GM18873 (cell line): ENCODE measurements around the gene USP53.
"Not testable (repeated sequence)": the region's sequence is repeated elsewhere in the genome, so short reads cannot be mapped to it uniquely, and the experiment has no call there.

Experiments
- ATAC-seq: cut with Tn5 transposase; IDR thresholded peaks from one replicate; pipeline ENCODE4 v1.9.1; 2021; ENCODE audit warnings: mild to moderate bottlenecking, moderate library complexity, moderate number of reproducible peaks; ENCODE audit not compliant: unreplicated experiment, low FRiP score

USP53 gene

DNA sequence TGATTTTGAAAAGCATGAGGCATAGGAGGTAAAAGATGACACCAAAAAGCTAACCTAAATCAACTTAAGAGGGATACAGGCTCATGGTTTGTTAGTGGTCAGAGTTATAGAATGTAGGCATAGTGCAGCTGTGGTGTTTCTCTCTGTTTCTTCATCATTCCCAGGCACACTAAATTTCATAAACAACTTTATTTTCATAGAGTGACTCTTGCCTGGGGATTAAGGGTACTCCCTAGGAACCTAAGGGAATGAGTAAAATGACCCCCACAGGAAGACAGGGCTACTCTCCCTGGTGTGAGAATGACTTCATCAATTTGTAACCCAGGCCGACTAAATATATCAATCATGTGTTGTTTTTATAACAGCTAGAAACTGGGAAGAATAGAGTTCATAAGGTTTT is 98.3 kb downstream of the USP53 start:
- ATAC-seq: no peak

DNA sequence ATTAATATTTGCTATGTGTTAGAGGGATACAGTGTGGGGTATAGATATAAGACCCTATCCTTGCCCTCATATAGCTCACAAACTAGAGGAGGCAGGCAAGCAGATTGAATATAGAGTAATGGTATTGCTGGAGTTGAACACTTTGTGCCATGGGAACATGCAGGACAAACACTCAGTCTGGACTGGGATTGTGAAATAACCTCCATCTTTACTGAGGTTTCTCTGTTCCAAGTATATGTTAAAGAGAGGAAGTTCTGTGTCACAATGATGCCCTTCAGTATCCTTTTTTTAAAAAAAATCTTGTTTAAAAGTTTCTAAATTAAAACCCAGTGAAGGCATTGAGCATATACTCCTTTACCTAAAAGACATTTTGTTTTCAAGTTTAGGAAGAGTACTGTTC is 100.7 kb downstream of the USP53 start:
- no peak for ATAC-seq

DNA sequence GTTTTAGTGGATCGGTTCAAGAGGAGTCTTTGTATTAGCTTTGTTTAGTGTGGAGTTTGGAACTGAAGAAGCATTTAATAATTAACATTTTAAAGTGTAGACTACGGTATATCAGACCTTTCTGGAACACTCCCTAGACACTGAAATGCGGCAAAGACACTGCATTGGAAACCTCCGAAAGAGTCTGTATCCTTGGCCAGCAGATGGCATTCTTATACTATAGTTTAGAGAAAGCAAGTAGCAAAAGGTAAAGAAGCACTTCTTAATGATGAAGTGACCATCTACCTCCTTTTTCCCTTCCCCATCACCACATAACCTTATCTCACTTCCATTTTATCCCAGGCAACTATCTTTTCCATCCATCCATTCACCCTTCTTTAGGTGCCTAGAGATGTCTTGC is 101.8 kb downstream of the USP53 start:
- ATAC-seq: peak; percentile 57

DNA sequence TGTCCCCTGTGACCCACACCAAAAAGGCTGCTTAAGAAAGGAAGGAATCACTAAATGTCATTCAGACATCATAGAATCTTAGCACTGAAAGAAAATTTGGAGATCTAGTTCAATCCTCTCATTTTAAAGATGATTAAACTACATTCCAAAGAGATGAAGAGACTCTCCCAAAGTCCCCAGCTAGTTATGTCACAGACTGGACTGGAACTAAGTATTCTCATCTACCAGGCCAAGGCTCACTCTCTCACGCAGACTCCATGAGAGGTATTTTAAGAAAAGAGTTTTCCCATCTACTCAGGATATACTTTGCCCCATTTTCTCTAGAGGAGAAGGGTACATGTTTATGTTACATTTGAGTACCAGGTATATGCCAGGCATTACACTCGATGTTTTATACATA is 102.5 kb downstream of the USP53 start:
- no peak for ATAC-seq

DNA sequence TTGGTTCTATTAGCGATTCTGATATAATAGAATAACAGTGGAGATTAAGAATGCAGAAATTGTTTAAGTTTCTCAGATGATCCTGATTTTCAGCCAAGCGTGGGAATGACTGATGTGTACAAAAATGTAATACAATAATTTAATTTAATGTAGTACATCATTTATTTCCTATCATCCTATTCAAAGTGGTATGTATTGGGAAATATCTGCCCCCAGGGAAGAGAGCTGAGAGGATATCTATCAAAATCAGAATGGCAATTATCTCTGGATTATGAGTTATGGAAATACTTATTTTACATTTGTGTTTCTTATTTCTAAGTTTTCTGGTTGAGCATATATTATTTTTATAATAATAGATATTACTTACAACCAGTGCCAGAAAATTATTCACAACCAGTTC is 105.5 kb downstream of the USP53 start:
- ATAC-seq: no peak

DNA sequence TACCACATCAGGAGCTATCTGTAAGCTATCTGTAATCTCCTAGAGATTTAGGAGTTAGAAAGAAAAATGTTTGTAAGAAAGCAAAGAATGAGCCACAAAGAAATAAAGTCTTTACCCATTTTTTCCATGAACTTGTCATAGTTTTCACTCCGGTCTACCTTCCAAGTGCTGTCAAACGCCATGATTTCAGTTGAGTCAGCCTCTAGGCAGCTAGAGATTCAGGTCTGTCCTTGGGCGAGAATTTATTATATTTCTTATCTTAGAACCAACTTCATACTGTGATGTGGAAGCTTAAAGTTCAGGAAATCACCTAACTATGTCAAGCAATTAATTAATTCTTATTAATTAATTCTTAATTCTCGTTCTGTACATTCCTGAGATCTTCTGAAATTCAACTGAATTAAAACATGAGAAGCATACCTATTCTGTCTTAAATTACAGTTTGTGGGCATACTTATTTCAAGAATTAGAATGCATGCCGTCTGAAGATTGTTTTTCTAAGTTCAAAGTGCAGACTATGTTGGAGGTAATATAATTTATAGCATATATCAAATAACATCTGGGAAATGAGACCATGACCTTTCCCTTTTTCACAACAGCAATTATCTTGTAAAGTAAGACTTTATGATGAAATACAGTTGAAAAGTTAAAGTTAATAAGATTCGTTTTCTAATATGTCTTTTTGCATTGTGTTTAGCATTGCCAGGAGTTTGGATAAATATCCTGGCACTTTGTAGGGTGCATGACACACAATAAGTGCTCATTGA is 109.6 kb downstream of the USP53 start, which contains the start of gene FABP2:
Gene FABP2, minus strand, starts transcription at position 218 of the 767 bp plus-strand sequence. Its CDS starts 36 bp downstream, at position 182.
- ATAC-seq: no peak

DNA sequence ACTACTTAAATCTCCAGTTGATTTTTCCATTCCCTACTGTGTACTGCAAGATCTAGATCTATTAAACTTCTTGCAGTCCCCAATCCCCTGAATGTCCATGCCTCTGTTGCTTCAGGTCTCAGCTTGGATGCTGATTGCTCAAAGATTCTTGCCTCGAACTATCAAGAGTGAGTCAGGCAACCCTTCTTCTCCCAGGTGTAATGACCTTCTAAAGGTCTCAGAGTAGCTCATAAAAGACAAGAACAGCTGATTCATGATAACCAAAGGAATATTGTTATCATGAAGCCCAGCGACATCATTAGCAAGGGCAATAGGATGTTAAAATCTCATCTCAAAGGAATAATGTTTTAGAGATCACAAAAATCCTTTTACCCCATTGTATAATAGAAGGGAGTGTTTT is 116.2 kb downstream of the USP53 start:
- no peak for ATAC-seq

DNA sequence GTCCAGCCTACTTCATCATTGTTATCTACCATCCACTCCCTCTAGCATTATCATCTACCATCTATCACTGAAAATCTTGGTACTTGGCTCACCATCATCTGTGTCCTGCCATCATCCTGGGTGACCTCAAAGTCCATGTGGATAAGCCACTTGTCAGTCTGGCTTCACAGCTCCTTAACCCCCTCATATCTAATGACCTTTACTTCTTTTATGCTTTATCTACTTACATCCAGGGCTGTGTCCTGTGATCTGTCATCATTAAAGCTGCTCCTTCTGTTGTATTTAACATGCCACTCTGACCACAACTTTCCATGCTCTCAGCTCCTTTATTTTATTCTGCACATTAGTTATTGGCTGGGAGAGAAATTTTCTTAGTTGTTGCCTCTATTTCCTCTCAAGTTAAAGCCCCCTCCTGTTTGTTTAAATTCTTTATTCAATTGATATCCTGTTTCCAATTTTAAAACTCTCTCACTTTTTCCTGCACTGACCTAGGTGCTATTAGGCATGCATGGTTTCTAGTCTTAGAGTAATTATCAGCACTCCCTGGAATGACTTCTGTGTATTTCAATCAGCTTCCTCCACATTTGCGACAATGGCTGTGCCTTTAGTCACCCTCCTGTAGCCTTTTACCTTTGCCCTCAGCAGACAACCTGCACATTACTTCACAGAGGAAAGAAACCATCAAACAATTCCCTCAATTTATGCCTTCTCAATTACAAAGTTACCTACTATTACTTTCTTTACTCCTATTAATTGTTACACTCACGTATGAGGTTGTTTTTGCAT is 117.5 kb downstream of the USP53 start:
- no peak for ATAC-seq

DNA sequence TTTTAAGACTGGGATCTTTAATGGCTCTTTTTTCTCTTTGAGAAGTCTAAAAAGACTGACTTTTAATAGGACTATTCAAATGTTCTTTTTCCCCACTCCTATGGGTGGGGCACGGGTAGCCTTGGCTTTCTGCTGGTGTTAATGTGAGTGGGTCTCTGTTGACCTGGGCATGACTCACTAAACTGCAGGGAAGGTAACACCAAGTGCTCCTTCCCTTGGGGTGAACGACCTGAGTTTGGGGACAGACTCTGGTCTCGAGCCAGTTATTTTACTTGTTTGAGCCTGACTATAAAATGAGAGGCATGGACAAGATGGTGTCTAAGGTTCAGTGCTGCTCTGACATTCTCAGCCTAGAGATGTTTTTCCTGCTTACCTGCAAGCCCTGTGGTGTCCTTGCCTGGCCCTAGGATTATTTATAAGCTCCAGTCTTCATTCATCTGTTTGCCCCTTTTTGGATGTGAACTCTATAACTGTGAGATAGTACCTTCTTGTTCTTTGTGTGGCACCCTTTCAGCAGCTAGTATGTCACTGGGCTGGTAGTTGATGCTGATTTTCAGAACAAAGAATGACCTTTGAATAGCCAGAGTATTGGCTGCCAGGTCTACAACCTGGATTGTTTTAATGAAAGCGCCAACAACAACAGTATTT is 123.9 kb downstream of the USP53 start:
- ATAC-seq: not testable (repeated sequence)

DNA sequence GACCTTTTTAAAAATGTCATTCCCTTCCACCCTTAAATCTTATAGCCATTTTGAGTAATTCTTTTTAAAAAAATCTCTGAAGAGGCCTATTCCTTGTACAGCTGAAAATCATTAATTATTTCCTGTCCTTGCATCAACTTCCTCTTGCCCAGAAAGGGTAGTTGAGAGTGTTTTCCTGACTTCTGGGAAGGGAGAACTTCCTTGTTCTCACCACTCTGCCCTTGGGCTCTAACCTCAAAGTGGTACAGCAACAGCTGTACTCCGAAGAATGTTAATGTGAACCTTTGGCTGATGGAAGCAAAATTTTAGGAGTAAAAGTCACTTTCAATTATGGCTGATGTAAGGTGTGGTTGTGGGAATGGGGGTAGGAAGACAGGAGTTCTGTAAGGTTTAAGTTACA is 124.5 kb downstream of the USP53 start:
- ATAC-seq: no peak

DNA sequence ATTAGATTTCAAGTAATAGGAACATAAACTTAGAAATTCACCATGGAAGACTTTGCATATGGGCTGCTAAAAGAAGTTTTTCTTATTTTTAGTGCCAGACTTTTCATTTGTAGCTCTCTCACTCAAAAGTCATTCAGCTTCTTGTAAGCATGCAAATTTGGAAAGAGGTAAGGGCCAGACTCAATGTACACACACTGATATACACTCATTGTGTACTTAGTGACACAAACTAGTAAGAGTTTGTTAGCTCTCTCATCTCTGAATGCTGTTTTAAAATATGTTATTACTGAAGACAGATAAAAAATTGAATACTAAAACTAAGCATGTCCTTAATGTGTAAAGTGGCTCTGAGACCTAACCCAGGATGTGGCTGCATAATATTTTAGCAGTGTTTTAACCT is 127.4 kb downstream of the USP53 start:
- ATAC-seq: not testable (repeated sequence)

DNA sequence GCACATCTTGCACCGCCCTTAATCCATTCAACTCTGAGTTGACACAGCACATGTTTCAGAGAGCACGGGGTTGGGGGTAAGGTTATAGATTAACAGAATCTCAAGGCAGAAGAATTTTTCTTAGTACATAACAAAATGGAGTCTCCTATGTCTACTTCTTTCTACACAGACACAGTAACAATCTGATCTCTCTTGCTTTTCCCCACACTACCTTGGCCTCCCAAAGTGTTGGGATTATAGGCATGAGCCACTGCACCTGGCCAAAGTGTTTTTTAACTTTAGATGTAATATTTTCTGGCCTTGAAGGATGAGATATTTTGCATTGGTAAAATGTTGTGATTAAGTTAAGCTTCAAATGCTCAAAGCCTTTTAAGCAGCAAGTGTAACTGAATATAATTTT is 130.8 kb downstream of the USP53 start:
- not testable (repeated sequence) for ATAC-seq
